Measurements from ENCODE around the gene ZNF732. TPM values are rescaled to one million over a fixed set of nuclear protein-coding genes. Genes with fewer than 3 reads are reported as not detected.

ZNF732 gene
- total RNA-seq (under 1 TPM; 0.30 to 0.85 (median 0.43) TPM), polyA plus RNA-seq (under 1 TPM; 0.37 to 0.44 TPM)
- long read RNA-seq, donor 1, result 0 reads
- long read RNA-seq, donor 2, partial matches to known transcripts, result 0 of 2 reads
- long read RNA-seq, donor 2, other reads (novel, unspliced or antisense), result 0 of 2 reads
- long read RNA-seq, donor 3, result 0 reads

DNA sequence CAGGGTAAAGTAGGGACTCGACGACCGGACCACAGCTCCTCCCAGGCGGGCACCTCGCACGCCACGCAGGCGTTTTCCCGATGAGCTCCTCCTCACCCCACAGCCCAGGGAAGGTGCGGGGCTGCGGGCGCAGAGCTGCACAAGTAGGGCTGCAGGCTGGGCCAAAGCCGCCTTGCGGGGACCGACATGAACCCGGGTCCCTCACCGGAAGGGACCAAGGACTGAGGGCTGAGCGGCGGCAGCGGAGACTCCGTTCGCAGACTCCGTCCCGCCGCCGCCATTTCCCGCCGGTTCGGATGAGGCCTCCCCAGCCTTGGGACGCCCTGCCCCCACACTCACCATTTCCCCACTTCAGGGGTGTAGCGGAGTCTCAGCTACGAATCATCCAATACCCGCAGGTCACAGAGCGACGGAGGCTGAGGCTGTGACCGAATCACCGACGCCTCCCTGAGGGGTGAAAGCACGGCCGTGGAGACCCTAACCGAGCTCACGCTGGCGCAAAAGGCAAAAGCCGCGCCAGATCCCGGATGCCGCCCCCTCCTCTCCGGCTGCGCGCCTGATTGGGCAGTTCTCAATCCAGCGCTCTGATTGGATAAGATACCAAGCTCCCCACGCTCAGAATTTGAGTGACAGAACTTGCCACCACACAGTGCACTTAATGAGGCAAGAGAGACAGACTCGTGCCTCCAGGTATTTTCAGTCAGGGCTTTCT is at the start of gene ZNF732:
Gene ZNF732 (minus strand): TSS at position 506 of the 712 bp plus-strand sequence. CDS start 164 bp downstream, at position 342.
- H3K4me1 ChIP-seq (ENCODE audit: insufficient read depth), result no peaks in the 10 kb centered on the region
- H3K27ac ChIP-seq, result no peak within 1 kb of the TSS
- no peaks in the 10 kb centered on the region for H3K36me3 ChIP-seq
- no peaks in the 10 kb centered on the region for H3K27me3 ChIP-seq
- H3K4me3 ChIP-seq, result no peak within 1 kb of the TSS
- intact Hi-C loops (cut with DNase I), result no loop called here
- H3K9me3 ChIP-seq, result no peaks in the 10 kb centered on the region
- 2% methylated on average over 38 to 53 of the region's 53 CpGs for WGBS, 3 donors
- TF ChIP-seq POLR2A (IDR thresholded peaks at IDR 0.05), result no peak
- TF ChIP-seq, protein P1, sequence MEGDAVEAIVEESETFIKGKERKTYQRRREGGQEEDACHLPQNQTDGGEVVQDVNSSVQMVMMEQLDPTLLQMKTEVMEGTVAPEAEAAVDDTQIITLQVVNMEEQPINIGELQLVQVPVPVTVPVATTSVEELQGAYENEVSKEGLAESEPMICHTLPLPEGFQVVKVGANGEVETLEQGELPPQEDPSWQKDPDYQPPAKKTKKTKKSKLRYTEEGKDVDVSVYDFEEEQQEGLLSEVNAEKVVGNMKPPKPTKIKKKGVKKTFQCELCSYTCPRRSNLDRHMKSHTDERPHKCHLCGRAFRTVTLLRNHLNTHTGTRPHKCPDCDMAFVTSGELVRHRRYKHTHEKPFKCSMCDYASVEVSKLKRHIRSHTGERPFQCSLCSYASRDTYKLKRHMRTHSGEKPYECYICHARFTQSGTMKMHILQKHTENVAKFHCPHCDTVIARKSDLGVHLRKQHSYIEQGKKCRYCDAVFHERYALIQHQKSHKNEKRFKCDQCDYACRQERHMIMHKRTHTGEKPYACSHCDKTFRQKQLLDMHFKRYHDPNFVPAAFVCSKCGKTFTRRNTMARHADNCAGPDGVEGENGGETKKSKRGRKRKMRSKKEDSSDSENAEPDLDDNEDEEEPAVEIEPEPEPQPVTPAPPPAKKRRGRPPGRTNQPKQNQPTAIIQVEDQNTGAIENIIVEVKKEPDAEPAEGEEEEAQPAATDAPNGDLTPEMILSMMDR (IDR thresholded peaks at IDR 0.05), result no peak
- no peak for TF ChIP-seq EP300 (IDR thresholded peaks at IDR 0.05)
- peak; percentile 21 to 45 (median 29) for DNase-seq

DNA sequence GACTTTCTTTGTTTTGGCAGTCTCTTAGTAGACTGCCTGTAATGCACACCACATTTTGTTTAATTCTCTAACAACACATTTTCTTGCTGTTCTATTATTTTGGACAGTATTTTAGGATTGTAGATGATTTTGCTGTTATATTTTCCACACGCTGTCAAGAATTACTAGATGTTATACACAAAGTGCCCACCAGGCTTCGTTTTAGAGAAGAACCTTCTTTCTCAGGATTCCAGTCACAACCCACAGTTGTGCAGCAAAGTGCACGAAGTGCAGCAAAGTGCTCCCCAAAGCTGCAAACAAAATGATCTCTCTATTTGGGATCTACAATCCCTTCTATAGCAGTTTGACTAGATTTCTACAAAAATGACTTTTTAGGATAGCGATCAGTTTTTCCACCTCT is 34.7 kb upstream of the ZNF732 start:
- Histone ChIP-seq H3K36me3 (no peaks in the 10 kb centered on the region), H3K4me1 (ENCODE audit: insufficient read depth) (peaks cover 10% of the 10 kb centered on the region), H3K9me3 (peaks cover 0 to 14% of the 10 kb centered on the region in 2 donors), H3K27ac (no peak overlapping the region), H3K4me3 (no peak overlapping the region), H3K27me3 (no peaks in the 10 kb centered on the region)
- WGBS, 3 donors, result 93 to 97% (median 93%) methylated on average over 4 of the region's 4 CpGs
- no peak for DNase-seq
- TF ChIP-seq EP300 (IDR thresholded peaks at IDR 0.05) (no peak), POLR2A (IDR thresholded peaks at IDR 0.05) (no peak)
- TF ChIP-seq, protein P1 (IDR thresholded peaks at IDR 0.05), result no peak
- intact Hi-C loops (cut with DNase I), result no loop called here

DNA sequence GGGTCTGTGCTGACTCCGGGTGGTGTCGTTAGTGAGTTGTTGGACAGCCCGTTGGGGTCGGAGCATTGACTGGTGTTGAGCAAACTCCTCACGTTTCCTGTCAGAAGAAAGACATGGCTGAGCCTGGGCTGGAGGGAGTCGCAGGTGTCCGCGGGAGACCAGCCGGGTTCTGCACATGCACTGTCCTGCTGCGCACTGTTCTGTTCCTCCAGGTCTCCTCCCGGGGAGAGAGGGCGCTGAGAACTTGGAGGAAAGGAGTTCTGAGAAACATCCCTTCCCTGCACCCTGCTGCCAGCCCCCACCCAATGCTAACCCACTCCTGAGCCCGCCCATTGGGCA is 33.5 kb upstream of the ZNF732 start:
- Histone ChIP-seq H3K27ac (peak overlapping the region; percentile 87 to 94), H3K27me3 (no peaks in the 10 kb centered on the region), H3K36me3 (no peaks in the 10 kb centered on the region), H3K4me1 (ENCODE audit: insufficient read depth) (peaks cover 10% of the 10 kb centered on the region), H3K4me3 (peak overlapping the region; percentile 92), H3K9me3 (peaks cover 0 to 8% of the 10 kb centered on the region in 2 donors)
- intact Hi-C loops (cut with DNase I), result loop anchor here in 1 of 4 donors (5.0 kb wide), 2 partner anchors 159 to 334 kb away; partner anchors contain the start of genes ATP5ME, MYL5, PIGG and ZNF721
- peak in 2 of 5 donors; percentile 28 to 31 for DNase-seq
- TF ChIP-seq, protein P1 (IDR thresholded peaks at IDR 0.05), result no peak
- TF ChIP-seq POLR2A (IDR thresholded peaks at IDR 0.05), result no peak
- TF ChIP-seq EP300 (IDR thresholded peaks at IDR 0.05), result no peak
- WGBS, 3 donors, result 26 to 29% (median 27%) methylated on average over 13 of the region's 13 CpGs

DNA sequence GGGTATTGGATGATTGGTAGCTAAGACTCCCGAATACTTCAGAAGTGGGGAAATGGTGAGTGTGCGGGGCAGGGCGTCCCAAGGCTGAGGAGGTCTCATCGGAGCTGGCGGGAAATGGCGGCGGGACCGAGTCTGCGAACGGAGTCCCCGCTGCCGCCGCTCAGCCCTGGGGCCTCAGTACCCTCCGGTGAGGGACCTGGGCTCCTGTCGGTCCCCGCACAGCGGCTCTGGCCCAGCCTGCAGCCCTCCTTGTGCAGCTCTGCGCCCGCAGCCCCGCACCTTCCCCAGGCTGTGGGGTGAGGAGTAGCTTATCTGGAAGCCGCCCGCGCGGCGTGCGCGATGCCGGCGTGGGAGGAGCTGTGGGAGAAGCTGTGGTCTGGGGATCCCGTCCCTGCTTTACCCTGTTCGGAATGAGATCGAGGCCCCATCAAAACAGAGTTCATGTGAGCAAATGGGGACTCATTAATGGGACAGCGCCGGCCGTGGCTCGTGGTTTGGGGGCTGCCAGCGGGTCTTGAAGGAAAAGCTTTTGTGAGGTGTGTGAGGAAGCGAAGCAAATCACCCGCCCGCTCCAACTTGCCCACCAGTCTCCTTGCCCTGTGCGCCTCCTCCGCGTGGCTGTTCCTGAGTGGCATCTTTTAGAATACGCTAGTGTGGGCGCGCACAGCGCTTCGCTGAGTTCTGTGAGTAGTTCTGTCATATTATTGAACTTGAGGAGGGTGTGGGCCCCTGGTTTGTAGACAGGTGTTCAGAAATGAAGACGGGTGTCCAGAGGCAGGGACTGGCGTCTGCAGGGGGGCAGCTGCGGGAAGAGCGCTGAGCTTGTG is 32.9 kb upstream of the ZNF732 start:
- Histone ChIP-seq H3K9me3 (peaks cover 0 to 8% of the 10 kb centered on the region in 2 donors), H3K36me3 (no peaks in the 10 kb centered on the region), H3K27me3 (no peaks in the 10 kb centered on the region), H3K27ac (peak overlapping the region; percentile 87 to 94), H3K4me3 (peak overlapping the region; percentile 92), H3K4me1 (ENCODE audit: insufficient read depth) (peaks cover 10% of the 10 kb centered on the region)
- intact Hi-C loops (cut with DNase I), result loop anchor here in 1 of 4 donors (5.0 kb wide), 2 partner anchors 159 to 334 kb away; partner anchors contain the start of genes ATP5ME, MYL5, PIGG and ZNF721
- WGBS, 3 donors, result 1 to 2% (median 2%) methylated on average over 38 to 52 of the region's 52 CpGs
- TF ChIP-seq POLR2A (IDR thresholded peaks at IDR 0.05) (no peak), EP300 (IDR thresholded peaks at IDR 0.05) (no peak)
- TF ChIP-seq, protein P1 (IDR thresholded peaks at IDR 0.05), result no peak
- DNase-seq, result peak; percentile 48 to 77 (median 57)
